CD4-positive, alpha-beta T cell (primary cell): ENCODE data around the gene EGLN1. TPM values are rescaled to one million over a fixed set of nuclear protein-coding genes. Genes with fewer than 3 reads are reported as not detected.
A peak's percentile ranks its signal among the peaks of the same experiment; 100 is the strongest.
"Not testable (repeated sequence)": the region's sequence is repeated elsewhere in the genome, so short reads cannot be mapped to it uniquely, and the experiment has no call there.

ENCODE experiments used
- ATAC-seq: fragments of 200-7000 bp; cut with Tn5 transposase; one replicate; pipeline ENCODE4 v1.10.0; 2022; ENCODE audit warnings: mild to moderate bottlenecking; ENCODE audit not compliant: poor library complexity
- CTCF ChIA-PET: fragments of 350-600 bp; sonication (Branson Sonifier 250); formaldehyde crosslinking; loops from one replicate; lab custom pipeline; 2021; ENCODE audit warnings: antibody characterized with exemption, inconsistent platforms; lab: Charles Lee
- POLR2A ChIA-PET: fragments of 350-600 bp; sonication (Branson Sonifier 250); formaldehyde crosslinking; loops from one replicate; lab custom pipeline; 2021; ENCODE audit warnings: antibody characterized with exemption, inconsistent platforms; lab: Charles Lee
- DNase-seq, 14 experiments: peaks; one replicate each; pipeline ENCODE4 v3.0.0-alpha.2; 2013 to 2020; ENCODE audit warnings: mixed read lengths in 2 of 14
- H3K27ac ChIP-seq, 2 donors: one replicate each; pipeline versions ENCODE4 v1.5.1 to v1.7.0; 2013; ENCODE audit warnings: low read length in 2 of 2, low read depth in 1 of 2, mild to moderate bottlenecking in 1 of 2
- H3K27me3 ChIP-seq, 2 experiments: 1 replicate in 1 of 2; 2 replicates in 1 of 2; pipeline versions ENCODE4 v1.6.1 to v1.7.0; 2013; ENCODE audit warnings: low read length in 2 of 2, control low read depth in 1 of 2, mild to moderate bottlenecking in 1 of 2, moderate library complexity in 1 of 2; ENCODE audit not compliant: insufficient read depth in 2 of 2, control insufficient read depth in 1 of 2
- H3K36me3 ChIP-seq: one replicate; pipeline ENCODE4 v1.6.1; 2013; ENCODE audit warnings: low read length, control low read depth; ENCODE audit not compliant: insufficient read depth
- H3K4me1 ChIP-seq: one replicate; pipeline ENCODE4 v1.6.1; 2013; ENCODE audit warnings: low read length, control low read depth; ENCODE audit not compliant: insufficient read depth
- H3K4me3 ChIP-seq: one replicate; pipeline ENCODE4 v1.5.1; 2013; ENCODE audit warnings: mild to moderate bottlenecking, low read length, moderate library complexity
- H3K9me3 ChIP-seq, 2 experiments: 1 replicate in 1 of 2; 2 replicates in 1 of 2; pipeline versions ENCODE4 v1.6.1 to v1.7.0; 2013; ENCODE audit warnings: low read length in 2 of 2, mild to moderate bottlenecking in 2 of 2, control low read depth in 1 of 2, moderate library complexity in 1 of 2; ENCODE audit not compliant: control insufficient read depth in 1 of 2, insufficient read depth in 1 of 2
- H3K27ac Mint-ChIP-seq: one replicate; pipeline ENCODE4 v1.8.0; 2020; ENCODE audit warnings: mixed read lengths
- H3K27me3 Mint-ChIP-seq: one replicate; pipeline ENCODE4 v1.8.0; 2021; ENCODE audit warnings: mixed read lengths
- H3K36me3 Mint-ChIP-seq: one replicate; pipeline ENCODE4 v1.8.0; 2021; ENCODE audit warnings: low read depth, mixed read lengths
- H3K4me1 Mint-ChIP-seq: one replicate; pipeline ENCODE4 v1.8.0; 2021; ENCODE audit warnings: low read depth, mixed read lengths
- H3K4me3 Mint-ChIP-seq: one replicate; pipeline ENCODE4 v1.8.0; 2020; ENCODE audit warnings: mild to moderate bottlenecking, mixed read lengths
- H3K9me3 Mint-ChIP-seq: one replicate; pipeline ENCODE4 v1.8.0; 2020; ENCODE audit warnings: mixed read lengths
- intact Hi-C, 2 experiments: fragments of 100-400 bp; cut with DNase I in 1 of 2; cut with micrococcal nuclease in 1 of 2; formaldehyde crosslinking; loops; one replicate each; pipeline versions ENCODE4 v1.15.1 to v1.9.0; 2023 to 2025; cut with DNase I, micrococcal nuclease
- total RNA-seq, 174 experiments: library from RNA in 2 of 174; stranded (reverse) in 2 of 174; gene quantifications; one replicate each; pipeline ENCODE4 v1.2.3 and lab custom pipeline; 2021 to 2026
- TF ChIP-seq, protein P1 (sequence below): fragments of 200-600 bp; IDR thresholded peaks from one replicate; pipeline ENCODE4 v1.8.0; 2022; ENCODE audit warnings: antibody characterized with exemption, mild to moderate bottlenecking

Gene EGLN1
- total RNA-seq, 2 experiments from 2014 or later, result 8.2 to 9.4 TPM

DNA sequence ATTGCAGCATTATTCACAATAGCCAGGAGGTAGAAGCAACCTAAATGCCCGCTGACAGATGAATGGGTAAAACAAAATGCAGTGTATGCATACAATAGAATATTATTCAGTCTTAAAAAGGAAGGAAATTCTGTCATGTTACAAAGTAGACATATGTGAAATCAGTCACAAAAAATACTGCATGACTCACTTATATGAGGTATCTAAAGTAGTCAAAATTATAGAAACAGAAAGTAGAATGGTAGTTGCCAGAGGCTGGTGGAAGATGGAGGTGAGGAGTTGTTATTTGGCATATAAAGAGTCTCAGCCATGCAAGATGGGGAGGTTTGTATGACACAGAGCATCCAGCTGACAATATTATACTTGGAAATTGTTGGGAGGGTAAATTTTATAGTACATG lies 43.0 kb upstream of the EGLN1 start:
- intact Hi-C loops, result no loop called here
- Histone ChIP-seq H3K36me3 (no peaks in the 10 kb centered on the region), H3K9me3 (peaks cover 7 to 11% of the 10 kb centered on the region in 2 experiments), H3K4me3 (no peak overlapping the region), H3K4me1 (peaks cover 5% of the 10 kb centered on the region), H3K27ac (no peak overlapping the region), H3K27me3 (peaks cover 17 to 34% of the 10 kb centered on the region in 2 experiments)
- Mint-ChIP-seq H3K4me1 (peaks cover 8% of the 10 kb centered on the region), H3K36me3 (no peaks in the 10 kb centered on the region), H3K9me3 (peaks cover 5% of the 10 kb centered on the region), H3K27me3 (peaks cover 67% of the 10 kb centered on the region), H3K4me3 (no peak overlapping the region), H3K27ac (no peak overlapping the region)
- DNase-seq (peak in 1 of 14 experiments; percentile 4), ATAC-seq (no peak)
- ChIA-PET POLR2A (no interaction called here), CTCF (no interaction called here)
- TF ChIP-seq, protein P1, sequence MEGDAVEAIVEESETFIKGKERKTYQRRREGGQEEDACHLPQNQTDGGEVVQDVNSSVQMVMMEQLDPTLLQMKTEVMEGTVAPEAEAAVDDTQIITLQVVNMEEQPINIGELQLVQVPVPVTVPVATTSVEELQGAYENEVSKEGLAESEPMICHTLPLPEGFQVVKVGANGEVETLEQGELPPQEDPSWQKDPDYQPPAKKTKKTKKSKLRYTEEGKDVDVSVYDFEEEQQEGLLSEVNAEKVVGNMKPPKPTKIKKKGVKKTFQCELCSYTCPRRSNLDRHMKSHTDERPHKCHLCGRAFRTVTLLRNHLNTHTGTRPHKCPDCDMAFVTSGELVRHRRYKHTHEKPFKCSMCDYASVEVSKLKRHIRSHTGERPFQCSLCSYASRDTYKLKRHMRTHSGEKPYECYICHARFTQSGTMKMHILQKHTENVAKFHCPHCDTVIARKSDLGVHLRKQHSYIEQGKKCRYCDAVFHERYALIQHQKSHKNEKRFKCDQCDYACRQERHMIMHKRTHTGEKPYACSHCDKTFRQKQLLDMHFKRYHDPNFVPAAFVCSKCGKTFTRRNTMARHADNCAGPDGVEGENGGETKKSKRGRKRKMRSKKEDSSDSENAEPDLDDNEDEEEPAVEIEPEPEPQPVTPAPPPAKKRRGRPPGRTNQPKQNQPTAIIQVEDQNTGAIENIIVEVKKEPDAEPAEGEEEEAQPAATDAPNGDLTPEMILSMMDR, result no peak

DNA sequence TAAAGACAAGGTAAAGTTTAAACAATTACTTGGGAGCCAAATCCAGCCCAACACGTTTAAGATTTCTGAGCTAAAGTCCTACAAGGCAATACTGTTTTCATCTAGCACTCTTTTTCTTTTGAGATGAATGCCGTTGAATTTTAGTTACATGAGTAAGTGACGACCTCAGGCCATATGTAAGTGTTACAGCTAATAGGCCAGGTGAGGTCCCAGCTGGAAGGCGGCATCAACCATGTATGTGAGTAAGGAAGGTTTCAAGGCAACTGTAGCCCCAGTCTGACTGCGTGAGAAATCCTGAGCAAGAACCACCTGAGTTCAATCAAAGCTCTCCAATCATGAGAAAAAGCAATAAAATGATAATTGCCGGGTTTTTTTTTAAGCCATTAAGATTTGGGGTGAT lies 41.5 kb upstream of the EGLN1 start:
- ATAC-seq, result no peak
- DNase-seq, result no peak
- Histone ChIP-seq H3K4me3 (no peak overlapping the region), H3K27me3 (peaks cover 17 to 32% of the 10 kb centered on the region in 2 experiments), H3K9me3 (peaks cover 7 to 11% of the 10 kb centered on the region in 2 experiments), H3K4me1 (peaks cover 5% of the 10 kb centered on the region), H3K27ac (no peak overlapping the region), H3K36me3 (no peaks in the 10 kb centered on the region)
- intact Hi-C loops, result loop anchor here in 1 of 2 experiments (5.0 kb wide), 1 partner anchor 64 kb away; the partner anchor contains the start of gene TSNAX
- ChIA-PET POLR2A (no interaction called here), CTCF (no interaction called here)
- peaks cover 11% of the 10 kb centered on the region for H3K4me1 Mint-ChIP-seq
- peaks cover 75% of the 10 kb centered on the region for H3K27me3 Mint-ChIP-seq
- TF ChIP-seq, protein P1, result no peak
- H3K27ac Mint-ChIP-seq, result no peak overlapping the region
- H3K9me3 Mint-ChIP-seq, result peaks cover 5% of the 10 kb centered on the region
- no peaks in the 10 kb centered on the region for H3K36me3 Mint-ChIP-seq
- H3K4me3 Mint-ChIP-seq, result no peak overlapping the region

DNA sequence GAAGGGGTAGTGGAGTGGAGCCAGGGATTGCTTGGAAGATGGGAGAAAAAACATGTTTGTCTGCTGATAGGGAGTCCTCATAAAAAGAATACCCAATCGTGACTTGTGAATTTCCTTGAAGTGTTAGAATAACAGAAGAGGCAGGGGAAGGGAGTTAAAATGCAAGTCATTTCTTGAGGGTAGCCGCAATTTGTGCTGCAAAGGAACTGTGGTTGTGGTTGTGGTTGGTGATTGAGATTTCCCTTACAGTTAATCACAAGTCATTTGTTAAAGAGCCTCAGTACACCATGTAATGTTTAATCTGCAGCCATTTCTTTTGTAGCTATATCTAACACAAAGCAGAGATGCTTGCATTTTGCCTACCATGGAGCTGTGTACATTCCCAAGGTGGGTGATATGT lies 38.5 kb upstream of the EGLN1 start:
- Mint-ChIP-seq H3K27me3 (peaks cover 81% of the 10 kb centered on the region), H3K27ac (no peak overlapping the region), H3K4me1 (peaks cover 11% of the 10 kb centered on the region), H3K4me3 (no peak overlapping the region), H3K36me3 (no peaks in the 10 kb centered on the region), H3K9me3 (peaks cover 2% of the 10 kb centered on the region)
- peaks cover 17 to 47% of the 10 kb centered on the region in 2 experiments for H3K27me3 ChIP-seq
- intact Hi-C loops, result loop anchor here in 1 of 2 experiments (5.0 kb wide), 1 partner anchor 67 kb away; the partner anchor contains the start of gene TSNAX
- TF ChIP-seq, protein P1, result no peak
- ATAC-seq (peak; percentile 72), DNase-seq (peak; percentile 6 to 84 (median 28))
- CTCF ChIA-PET, result interaction anchor here (0.6 kb wide), 1 partner anchor 1493 kb away, joined by 3 read pairs; no protein-coding TSS in a partner anchor
- no peak overlapping the region for H3K4me3 ChIP-seq
- peaks cover 6 to 8% of the 10 kb centered on the region in 2 experiments for H3K9me3 ChIP-seq
- POLR2A ChIA-PET, result no interaction called here
- peaks cover 5% of the 10 kb centered on the region for H3K4me1 ChIP-seq
- H3K27ac ChIP-seq, result no peak overlapping the region
- H3K36me3 ChIP-seq, result no peaks in the 10 kb centered on the region

DNA sequence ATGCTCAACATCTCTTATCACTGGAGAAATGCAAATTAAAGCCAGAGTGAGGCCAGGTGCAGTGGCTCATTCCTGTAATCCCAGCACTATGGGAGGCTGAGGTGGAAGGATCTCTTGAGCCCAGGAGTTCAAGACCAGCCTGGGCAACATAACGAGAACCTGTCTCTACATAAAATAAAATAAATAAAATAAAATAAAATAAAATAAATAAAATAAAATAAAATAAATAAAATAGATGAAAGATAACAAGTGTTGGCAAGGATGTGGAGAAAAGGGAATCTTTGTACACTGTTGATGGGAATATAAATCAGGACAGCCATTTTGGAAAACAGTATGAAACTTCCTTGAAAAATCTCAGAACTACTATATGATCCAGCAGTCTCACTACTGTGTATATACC lies 37.4 kb upstream of the EGLN1 start:
- H3K4me3 Mint-ChIP-seq, H3K27ac ChIP-seq, H3K9me3 Mint-ChIP-seq, H3K9me3 ChIP-seq, intact Hi-C loops, H3K36me3 Mint-ChIP-seq, H3K4me1 ChIP-seq, DNase-seq, CTCF ChIA-PET, H3K27ac Mint-ChIP-seq, ATAC-seq, POLR2A ChIA-PET, H3K36me3 ChIP-seq, H3K4me3 ChIP-seq: not testable (repeated sequence)
- H3K27me3 ChIP-seq, result peaks cover 17 to 46% of the 10 kb centered on the region in 2 experiments
- H3K27me3 Mint-ChIP-seq, result peaks cover 84% of the 10 kb centered on the region
- peaks cover 11% of the 10 kb centered on the region for H3K4me1 Mint-ChIP-seq

DNA sequence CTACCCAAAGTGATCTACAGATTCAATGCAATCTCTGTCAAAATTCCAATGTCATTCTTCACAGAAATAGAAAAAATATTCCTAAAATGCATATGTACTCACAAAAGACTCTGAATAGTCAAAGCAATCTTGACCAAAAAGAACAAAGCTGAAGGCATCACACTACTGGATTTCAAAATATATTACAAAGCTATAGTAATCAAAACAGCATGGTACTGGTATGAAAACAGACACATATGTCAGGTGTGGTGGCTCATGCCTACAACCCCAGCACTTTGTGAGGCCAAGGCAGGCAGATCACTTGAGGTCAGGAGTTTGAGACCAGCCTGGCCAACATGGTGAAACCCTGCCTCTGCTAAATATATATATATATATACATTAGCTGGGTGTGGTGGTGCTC lies 35.9 kb upstream of the EGLN1 start:
- POLR2A ChIA-PET, H3K36me3 Mint-ChIP-seq, H3K27ac ChIP-seq, H3K27ac Mint-ChIP-seq, H3K9me3 Mint-ChIP-seq, H3K4me3 ChIP-seq, intact Hi-C loops, H3K4me1 ChIP-seq, ATAC-seq, H3K36me3 ChIP-seq, H3K4me3 Mint-ChIP-seq, DNase-seq, CTCF ChIA-PET: not testable (repeated sequence)
- Mint-ChIP-seq H3K4me1 (peaks cover 11% of the 10 kb centered on the region), H3K27me3 (peaks cover 76% of the 10 kb centered on the region)
- H3K9me3 ChIP-seq, result peaks cover 0 to 19% of the 10 kb centered on the region in 2 experiments
- H3K27me3 ChIP-seq, result peaks cover 17 to 43% of the 10 kb centered on the region in 2 experiments
